GM12892 (cell line): ENCODE data around the gene ACKR4.

Experiments used
- POLR2A ChIP-seq: IDR thresholded peaks from 2 replicates; pipeline ENCODE4 v1.6.1; 2011; ENCODE audit warnings: low read depth, low read length, control low read depth
- POLR2AphosphoS5 ChIP-seq: IDR thresholded peaks from 2 replicates; pipeline ENCODE4 v1.6.1; 2011; ENCODE audit warnings: low read depth, low read length, control low read depth

DNA sequence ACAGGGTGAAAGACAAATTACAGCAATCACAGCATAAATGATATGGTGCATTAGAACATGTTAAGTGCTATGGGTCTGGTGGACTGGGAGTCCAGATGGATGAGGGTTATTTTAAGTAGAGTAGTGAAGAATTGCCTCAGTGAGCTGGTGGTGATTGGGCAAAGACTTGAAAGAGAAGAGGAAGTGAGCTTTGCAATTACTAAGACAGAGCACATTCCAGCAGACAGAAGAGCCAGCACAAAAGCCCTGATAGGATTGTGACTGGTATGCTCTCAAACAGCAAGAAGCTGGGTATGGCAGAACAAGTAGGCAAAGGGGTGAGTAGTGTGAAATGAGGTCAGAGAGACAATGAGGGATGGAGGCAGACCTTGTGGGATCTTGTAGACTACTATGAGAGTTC lies 2.1 kb upstream of the ACKR4 start:
- TF ChIP-seq POLR2AphosphoS5 = no peak
- no peak for TF ChIP-seq POLR2A
